HUES64 (cell line): ENCODE measurements around the gene AKAP13.

ENCODE experiments used
- H3K27ac ChIP-seq: 2 replicates; pipeline ENCODE4 v1.7.0; 2013; ENCODE audit warnings: low read depth, low read length, inconsistent platforms
- H3K27me3 ChIP-seq: 2 replicates; pipeline ENCODE4 v1.6.1; 2013; ENCODE audit warnings: mild to moderate bottlenecking, low read length; ENCODE audit not compliant: insufficient read depth
- H3K36me3 ChIP-seq: 2 replicates; pipeline ENCODE4 v1.6.1; 2013; ENCODE audit warnings: mild to moderate bottlenecking, low read length; ENCODE audit not compliant: insufficient read depth
- H3K4me1 ChIP-seq: 2 replicates; pipeline ENCODE4 v1.6.1; 2013; ENCODE audit warnings: mild to moderate bottlenecking, low read length, moderate library complexity; ENCODE audit not compliant: insufficient read depth
- H3K4me3 ChIP-seq: 2 replicates; pipeline ENCODE4 v1.5.1; 2013; ENCODE audit warnings: mild to moderate bottlenecking, low read length, moderate library complexity
- H3K9ac ChIP-seq: 2 replicates; pipeline ENCODE4 v1.6.1; 2013; ENCODE audit warnings: mild to moderate bottlenecking, low read depth, low read length
- H3K9me3 ChIP-seq: 2 replicates; pipeline ENCODE4 v1.6.1; 2013; ENCODE audit warnings: low read depth, low read length; ENCODE audit not compliant: insufficient read depth
- WGBS: fragments of 150-250, 120-280 bp; methylation state at CpG from one replicate; pipeline ENCODE4 v1.1.7; 2013; ENCODE audit warnings: missing lambda C conversion rate; 5-methylcytosine and 5-hydroxymethylcytosine counted together

AKAP13 gene

DNA sequence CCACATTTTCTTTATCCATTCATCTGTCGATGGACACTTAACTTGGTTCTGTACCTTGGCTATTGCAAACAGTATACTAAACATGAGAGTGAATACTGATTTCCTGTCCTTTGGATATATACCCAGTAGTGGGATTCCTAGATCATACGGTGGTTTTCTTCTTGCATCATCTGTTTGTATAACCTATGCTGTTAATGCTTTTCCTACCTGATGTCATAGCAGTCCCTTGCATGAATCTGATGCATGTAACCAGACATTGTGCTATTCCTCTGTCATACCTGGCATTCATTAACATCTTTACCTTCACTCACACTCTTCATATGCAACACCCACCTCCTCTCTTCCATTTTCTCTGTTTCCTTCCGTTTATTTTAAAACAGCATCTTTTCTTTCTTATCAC is 229.1 kb downstream of the AKAP13 start:
- no peaks in the 10 kb centered on the region; the same call in 1 of the 2 replicates for H3K36me3 ChIP-seq
- no peaks in the 10 kb centered on the region for H3K9me3 ChIP-seq
- no peak overlapping the region for H3K27ac ChIP-seq
- no peaks in the 10 kb centered on the region for H3K4me1 ChIP-seq
- no peaks in the 10 kb centered on the region for H3K27me3 ChIP-seq
- 95% methylated on average over 3 of the region's 3 CpGs for WGBS
- no peak overlapping the region for H3K4me3 ChIP-seq
- no peak overlapping the region for H3K9ac ChIP-seq

DNA sequence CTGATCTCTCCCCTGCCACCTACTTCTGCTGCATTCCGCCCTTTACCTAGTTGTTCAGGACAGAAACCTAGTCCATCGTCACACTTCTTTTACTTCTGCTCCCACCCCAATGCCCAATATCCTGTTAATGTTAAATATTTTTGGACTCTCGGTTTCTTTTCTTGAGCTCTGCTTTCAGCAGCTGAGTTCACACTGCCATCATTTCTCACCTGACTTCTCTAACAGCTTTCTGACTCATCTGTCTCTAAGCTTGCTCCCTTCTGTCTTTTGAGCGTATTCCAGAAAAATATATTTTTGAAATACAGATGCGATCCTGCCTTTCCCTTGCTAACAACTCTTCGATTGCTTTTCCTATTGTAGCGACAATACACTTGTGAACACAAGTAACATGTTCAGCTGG is 231.0 kb downstream of the AKAP13 start:
- 93% methylated on average over 7 of the region's 7 CpGs for WGBS

DNA sequence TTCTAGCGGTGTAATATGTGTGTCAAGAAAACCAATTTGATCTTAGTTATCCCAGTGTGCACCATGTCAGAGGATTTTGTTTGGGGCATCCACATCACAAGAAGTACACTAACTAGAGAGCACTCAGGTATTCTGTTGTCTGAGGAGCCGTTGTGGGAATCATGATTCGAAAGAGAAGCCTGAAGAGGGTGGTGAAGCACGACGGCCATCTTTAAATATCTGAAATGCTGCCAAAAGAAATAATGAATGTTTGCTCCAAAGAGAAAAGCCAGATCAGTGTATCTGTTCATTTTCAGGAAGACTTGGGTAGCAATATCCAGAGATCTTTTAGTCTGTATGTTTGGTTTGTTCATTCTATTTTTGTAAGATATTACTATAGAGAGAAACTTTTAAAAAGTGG is 233.7 kb downstream of the AKAP13 start:
- no peak overlapping the region for H3K27ac ChIP-seq
- H3K27me3 ChIP-seq = no peaks in the 10 kb centered on the region
- whole genome bisulfite sequencing = 90% methylated on average over 5 of the region's 5 CpGs
- H3K9me3 ChIP-seq = no peaks in the 10 kb centered on the region
- H3K4me1 ChIP-seq = peaks cover 33% of the 10 kb centered on the region
- H3K4me3 ChIP-seq = no peak overlapping the region
- H3K9ac ChIP-seq = no peak overlapping the region
- no peaks in the 10 kb centered on the region; the same call in 1 of the 2 replicates for H3K36me3 ChIP-seq

More for the DNA sequence above, 231.0 kb downstream of the AKAP13 start:
- no peak overlapping the region for H3K4me3 ChIP-seq
- H3K4me1 ChIP-seq = peaks cover 8% of the 10 kb centered on the region
- no peak overlapping the region for H3K27ac ChIP-seq
- H3K9me3 ChIP-seq = no peaks in the 10 kb centered on the region
- H3K36me3 ChIP-seq = no peaks in the 10 kb centered on the region; the same call in 1 of the 2 replicates
- no peaks in the 10 kb centered on the region for H3K27me3 ChIP-seq
- no peak overlapping the region for H3K9ac ChIP-seq

DNA sequence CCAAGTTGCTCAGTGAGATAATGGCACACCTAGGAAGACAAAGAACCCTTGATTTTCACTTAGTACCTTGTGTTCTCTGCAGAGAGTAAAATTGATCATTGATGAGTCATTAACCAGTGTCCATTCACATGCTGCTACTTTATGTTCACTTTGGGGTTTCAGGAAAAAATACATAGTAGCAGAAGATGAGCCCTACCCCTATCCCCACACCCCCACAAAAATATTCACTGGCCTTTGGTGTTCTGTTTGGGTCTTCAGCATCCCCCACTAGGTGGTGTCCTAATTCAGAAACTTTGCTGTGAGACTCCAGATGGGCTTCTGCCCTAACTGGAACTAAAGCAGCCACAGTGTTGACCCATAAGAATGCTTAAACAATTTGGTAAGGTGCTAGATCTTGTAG is 235.5 kb downstream of the AKAP13 start:
- no peak overlapping the region for H3K4me3 ChIP-seq
- no peaks in the 10 kb centered on the region; the same call in 1 of the 2 replicates for H3K36me3 ChIP-seq
- no peak overlapping the region for H3K27ac ChIP-seq
- H3K9me3 ChIP-seq = no peaks in the 10 kb centered on the region
- peaks cover 52% of the 10 kb centered on the region for H3K4me1 ChIP-seq
- H3K9ac ChIP-seq = no peak overlapping the region
- no peaks in the 10 kb centered on the region for H3K27me3 ChIP-seq

DNA sequence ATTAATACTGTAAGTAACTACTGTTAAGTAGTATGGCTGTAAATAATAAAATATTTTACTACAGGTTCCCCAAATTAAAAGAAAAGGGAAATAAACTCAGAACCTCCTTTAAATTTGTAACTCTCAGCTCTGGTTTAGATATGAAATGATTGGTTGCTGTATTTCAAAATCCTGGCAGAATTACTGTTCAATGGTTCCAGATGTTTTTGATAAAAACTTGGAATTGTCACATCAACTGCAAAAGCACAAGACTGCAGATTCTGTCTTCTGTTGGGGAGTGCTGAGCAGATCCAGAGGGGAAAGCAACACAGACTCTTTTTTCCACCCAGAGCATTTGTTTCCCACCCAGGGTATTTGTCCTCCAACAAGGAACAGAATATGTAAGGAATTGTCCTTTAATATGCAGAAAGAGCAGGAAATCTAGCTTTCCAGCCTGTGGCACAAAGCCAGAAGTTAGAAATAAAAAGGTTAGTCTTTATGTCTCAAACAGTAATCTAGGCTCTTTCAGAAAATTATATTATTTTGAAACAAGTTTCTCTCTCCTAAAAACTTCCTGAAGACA is 236.2 kb downstream of the AKAP13 start:
- Histone ChIP-seq H3K4me1 (peaks cover 57% of the 10 kb centered on the region), H3K4me3 (no peak overlapping the region), H3K9ac (no peak overlapping the region), H3K27ac (no peak overlapping the region; the same call in 1 of the 2 replicates), H3K9me3 (no peaks in the 10 kb centered on the region), H3K36me3 (no peaks in the 10 kb centered on the region; the same call in 1 of the 2 replicates), H3K27me3 (no peaks in the 10 kb centered on the region)

DNA sequence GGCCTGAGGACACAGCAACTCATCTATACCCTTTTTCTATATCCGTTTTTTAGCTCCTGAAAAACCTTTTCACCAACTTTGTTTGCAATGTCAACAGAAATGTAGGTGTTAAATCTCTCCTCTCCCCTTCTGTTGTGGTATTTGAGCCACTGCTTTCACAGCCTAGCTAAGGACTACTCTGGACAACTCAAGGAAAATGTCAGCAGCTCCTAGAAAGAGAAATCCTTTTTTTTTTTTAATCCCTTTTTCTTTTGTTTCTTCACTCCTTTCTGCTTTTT is 237.8 kb downstream of the AKAP13 start:
- Histone ChIP-seq H3K9me3 (no peaks in the 10 kb centered on the region), H3K4me3 (no peak overlapping the region), H3K4me1 (peaks cover 57% of the 10 kb centered on the region), H3K27ac (no peak overlapping the region), H3K9ac (0 out of 2 replicates have a peak overlapping the region, but pooled peaks have one; percentile 12), H3K27me3 (no peaks in the 10 kb centered on the region), H3K36me3 (no peaks in the 10 kb centered on the region)
- WGBS = 8% methylated on average over 1 of the region's 1 CpG

DNA sequence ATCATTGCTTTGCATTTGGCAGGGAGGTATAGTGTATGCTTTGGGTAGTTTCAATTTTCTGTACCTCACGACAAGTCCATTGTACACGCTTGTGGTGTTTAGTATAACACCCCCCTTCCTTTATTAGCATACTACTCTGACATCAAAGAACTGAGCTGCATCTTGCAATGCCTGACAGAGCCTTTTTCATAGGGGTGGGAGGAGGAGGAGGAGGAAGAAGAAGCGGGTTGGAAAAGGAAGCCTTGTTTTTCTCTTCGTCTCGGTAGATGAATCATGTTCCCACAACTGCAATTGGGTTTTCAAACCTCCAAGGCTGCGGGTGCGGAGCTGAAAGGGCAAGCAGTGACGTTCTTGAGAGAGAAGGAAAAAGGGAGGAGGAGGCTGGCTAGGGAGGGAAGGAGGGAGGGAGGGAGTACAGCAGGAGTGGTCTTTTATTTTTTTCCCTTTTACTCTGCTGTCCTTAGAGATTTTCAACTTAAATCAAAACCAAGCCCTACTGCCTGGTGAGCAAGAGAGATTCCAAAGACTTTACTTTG is 238.6 kb downstream of the AKAP13 start:
- Histone ChIP-seq H3K27ac (no peak overlapping the region), H3K27me3 (no peaks in the 10 kb centered on the region), H3K36me3 (no peaks in the 10 kb centered on the region), H3K9ac (peak overlapping the region; percentile 11; the same call in 1 of the 2 replicates), H3K4me1 (peaks cover 57% of the 10 kb centered on the region), H3K4me3 (peak overlapping the region; percentile 12), H3K9me3 (no peaks in the 10 kb centered on the region)
- WGBS = 3% methylated on average over 6 of the region's 8 CpGs

DNA sequence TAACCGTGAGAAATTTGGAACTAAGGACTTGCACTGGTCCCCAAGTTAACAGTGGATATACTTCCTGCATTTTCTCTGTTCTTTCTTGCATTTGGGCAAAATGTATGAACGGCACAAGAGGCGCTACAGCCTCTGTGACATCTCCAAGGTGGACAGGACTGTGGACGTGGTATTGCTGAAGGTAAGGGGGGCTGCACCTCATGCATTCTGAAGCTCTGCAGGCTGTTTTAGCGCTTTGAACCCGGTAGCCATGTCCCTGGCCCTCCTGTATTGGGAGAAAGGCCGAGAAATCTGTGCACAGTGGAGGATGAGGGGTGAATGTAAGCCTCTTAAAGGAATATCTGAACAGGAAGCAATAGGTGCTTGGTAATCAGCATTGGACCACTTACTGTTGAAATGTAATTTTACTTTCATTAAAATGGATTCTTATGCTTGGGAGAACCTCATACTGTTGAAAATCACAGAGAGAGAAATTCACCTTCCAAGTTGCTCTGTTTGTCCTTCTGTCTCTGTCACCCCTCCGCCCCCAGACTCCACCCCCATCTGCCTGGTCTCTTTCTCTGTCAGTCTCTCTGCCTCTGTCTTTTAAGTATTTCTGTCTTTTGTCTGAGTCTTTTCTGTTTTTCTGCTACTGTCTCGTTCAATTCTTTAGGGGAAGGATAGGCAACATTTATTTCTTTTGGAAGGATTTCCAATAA is 239.7 kb downstream of the AKAP13 start:
- H3K9ac ChIP-seq = peak overlapping the region; percentile 11; the same call in 1 of the 2 replicates
- peak overlapping the region; percentile 18; the same call in 1 of the 2 replicates for H3K4me3 ChIP-seq
- no peaks in the 10 kb centered on the region for H3K27me3 ChIP-seq
- 0 out of 2 replicates have a peak overlapping the region, but pooled peaks have one; percentile 32 for H3K27ac ChIP-seq
- H3K9me3 ChIP-seq = no peaks in the 10 kb centered on the region
- peaks cover 57% of the 10 kb centered on the region for H3K4me1 ChIP-seq
- H3K36me3 ChIP-seq = no peaks in the 10 kb centered on the region
- WGBS = 82% methylated on average over 8 of the region's 9 CpGs

DNA sequence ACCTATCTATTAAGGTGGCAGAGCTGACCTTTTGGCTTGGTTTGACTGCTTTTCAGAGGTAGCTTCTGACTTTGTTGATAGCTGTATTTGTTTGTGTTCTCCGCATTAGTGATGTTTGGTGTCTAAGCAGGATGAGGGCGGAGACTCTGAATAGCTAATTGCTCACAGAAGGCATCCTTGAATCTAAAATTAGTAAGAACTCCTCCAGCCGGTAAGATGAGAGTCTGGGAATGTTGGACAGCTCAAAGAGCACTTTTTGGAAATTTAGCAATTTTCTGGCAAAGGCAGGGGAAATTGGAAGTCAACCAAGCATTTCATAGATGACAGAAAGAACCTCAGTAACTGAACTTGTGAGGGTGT is 240.3 kb downstream of the AKAP13 start:
- no peak overlapping the region; the same call in 1 of the 2 replicates for H3K4me3 ChIP-seq
- H3K4me1 ChIP-seq = peaks cover 56% of the 10 kb centered on the region
- 83% methylated on average over 3 of the region's 3 CpGs for WGBS
- no peak overlapping the region for H3K9ac ChIP-seq
- H3K27me3 ChIP-seq = no peaks in the 10 kb centered on the region
- no peak overlapping the region for H3K27ac ChIP-seq
- H3K9me3 ChIP-seq = no peaks in the 10 kb centered on the region
- 0 out of 2 replicates have a peak, but pooled peaks cover 4% of the 10 kb centered on the region for H3K36me3 ChIP-seq

DNA sequence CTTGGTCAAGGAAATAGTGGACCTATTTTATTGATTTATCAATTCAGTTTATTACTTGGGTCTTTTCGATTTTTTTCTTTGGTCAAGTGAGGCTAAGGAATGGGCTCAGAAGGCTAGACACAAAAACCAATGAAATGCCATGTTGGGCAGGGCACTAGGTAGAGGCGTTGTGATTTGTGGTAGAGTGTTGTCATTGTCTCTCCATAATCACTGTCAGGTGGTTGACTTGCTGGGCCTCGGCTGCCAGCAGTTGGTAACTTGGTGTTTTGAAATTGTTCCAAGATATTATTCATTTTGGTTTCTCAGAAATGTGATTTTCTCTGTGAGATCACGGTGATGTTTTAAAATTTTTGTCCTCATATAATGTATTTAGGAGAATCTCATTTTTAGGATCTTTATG is 240.7 kb downstream of the AKAP13 start:
- Histone ChIP-seq H3K4me3 (no peak overlapping the region; the same call in 1 of the 2 replicates), H3K27me3 (no peaks in the 10 kb centered on the region), H3K36me3 (peaks cover 8% of the 10 kb centered on the region; the same call in 1 of the 2 replicates), H3K4me1 (peaks cover 52% of the 10 kb centered on the region), H3K9me3 (no peaks in the 10 kb centered on the region), H3K9ac (no peak overlapping the region), H3K27ac (no peak overlapping the region)
- 93% methylated on average over 4 of the region's 4 CpGs for WGBS

DNA sequence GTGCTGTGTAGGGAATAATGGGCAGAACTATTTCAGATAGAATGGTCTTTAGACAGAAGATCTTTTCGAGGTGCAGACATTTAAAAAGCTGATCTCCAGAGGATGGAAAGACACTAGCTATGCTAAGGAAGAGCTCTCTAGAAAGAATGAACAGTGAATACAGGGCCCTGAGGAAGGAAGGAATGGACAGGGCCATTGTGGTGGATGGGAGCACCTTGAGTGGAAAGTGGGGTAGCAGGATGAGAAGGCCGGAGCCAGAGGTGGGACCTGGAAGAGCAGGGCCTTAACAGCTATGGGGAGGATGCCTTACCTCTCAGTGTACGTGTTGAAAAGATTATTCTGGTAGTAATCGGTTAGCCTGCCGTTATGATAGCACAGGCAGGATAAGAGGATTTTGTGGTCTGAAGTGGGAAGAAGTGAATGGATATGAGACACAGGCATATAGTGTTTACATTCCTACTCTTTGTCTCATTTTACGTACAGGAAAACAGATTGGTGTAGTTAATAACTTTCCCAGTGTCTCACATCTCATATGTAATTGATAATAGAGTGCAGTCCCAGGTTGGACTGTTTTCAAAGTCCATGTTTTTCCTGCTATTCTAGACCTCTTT is 241.9 kb downstream of the AKAP13 start:
- Histone ChIP-seq H3K9me3 (no peaks in the 10 kb centered on the region), H3K27me3 (no peaks in the 10 kb centered on the region), H3K4me1 (peaks cover 42% of the 10 kb centered on the region), H3K27ac (no peak overlapping the region), H3K4me3 (no peak overlapping the region), H3K9ac (no peak overlapping the region), H3K36me3 (peaks cover 8% of the 10 kb centered on the region; the same call in 1 of the 2 replicates)
- WGBS = 95% methylated on average over 6 of the region's 6 CpGs
